ENCODE measurements around the gene MLLT1. TPM values are rescaled to one million over a fixed set of nuclear protein-coding genes. Genes with fewer than 3 reads are reported as not detected.

The MLLT1 gene
- polyA plus RNA-seq, 1 donor from 2014 or later = 1.7 TPM

DNA sequence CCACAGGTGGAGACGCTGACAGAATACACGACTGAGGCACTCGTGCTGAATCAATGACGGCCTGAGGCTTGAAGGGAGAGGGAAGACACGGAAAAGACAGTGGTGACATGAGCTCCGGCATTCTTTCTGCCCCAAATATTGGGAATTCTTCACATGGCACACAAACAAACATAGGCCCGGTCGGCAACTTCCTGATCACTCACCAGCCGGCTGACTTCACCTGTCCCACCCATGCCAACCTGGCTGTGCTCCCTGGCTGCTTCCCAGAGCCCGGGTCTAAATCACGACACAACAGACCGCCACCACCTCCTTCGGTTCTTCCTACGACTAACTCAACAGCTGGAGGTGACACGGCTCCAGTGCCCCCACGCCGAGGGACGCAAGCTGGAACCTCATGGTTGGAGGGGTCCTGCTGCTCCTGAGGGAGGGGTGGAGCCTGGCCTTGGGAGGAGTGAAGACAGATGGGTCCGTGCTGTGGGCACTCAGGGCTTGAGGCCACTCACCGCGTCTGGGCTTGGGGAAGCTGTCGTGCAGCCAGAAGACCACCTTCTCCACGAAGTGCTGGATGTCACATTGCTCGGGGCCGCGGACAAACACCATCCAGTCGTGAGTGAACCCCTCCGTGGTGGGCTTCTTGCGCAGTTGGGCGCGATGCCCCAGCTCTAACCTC lies 9.6 kb downstream of the MLLT1 start:
- no peaks in the 10 kb centered on the region for H3K9me3 Mint-ChIP-seq
- peaks cover 0 to 8% (median 6%) of the 10 kb centered on the region in 3 donors for H3K4me1 Mint-ChIP-seq
- peak overlapping the region in 1 of 3 donors; percentile 80 for H3K27ac Mint-ChIP-seq
- peaks cover 3% of the 10 kb centered on the region for H3K36me3 Mint-ChIP-seq
- H3K27me3 Mint-ChIP-seq = no peaks in the 10 kb centered on the region
- no peak overlapping the region for H3K4me3 Mint-ChIP-seq

DNA sequence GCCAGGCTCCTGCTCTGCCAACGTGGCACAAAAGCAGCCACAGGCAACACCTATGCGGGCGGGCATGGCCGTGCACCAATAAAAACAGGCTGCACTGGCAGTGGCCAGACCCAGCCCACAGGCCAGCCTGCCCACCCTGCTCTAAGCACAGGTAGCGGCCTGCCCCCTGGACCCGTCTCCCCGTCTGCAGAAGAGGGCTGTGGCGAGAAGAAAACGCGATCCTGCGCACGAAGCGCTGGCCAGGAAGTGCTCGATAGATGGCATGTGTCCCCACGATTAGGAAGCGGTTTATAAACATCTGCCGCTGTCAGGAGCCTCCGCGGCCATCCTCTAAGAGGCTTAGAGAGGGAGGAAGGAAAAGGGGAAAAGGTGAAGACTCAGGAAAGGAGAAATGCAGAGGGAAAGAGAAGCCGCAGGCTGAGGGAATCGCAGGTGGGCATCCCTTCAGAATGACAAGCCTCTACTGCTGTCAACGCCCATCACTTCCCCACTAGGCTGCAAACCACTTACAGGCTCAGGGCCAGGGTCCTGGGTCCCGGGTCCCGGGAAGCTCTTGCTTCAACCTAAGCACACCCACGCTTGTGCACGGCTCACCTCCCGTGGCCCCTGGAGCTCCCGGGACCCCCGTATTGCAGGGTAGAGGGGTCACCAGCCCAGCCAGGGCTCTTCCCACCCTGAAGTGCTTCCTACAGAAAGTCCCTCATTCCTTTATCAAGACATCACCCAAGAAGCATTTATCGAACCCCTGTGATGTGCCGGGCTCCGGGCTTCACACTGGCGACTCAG lies 10.5 kb downstream of the MLLT1 start:
- Mint-ChIP-seq H3K9me3 (no peaks in the 10 kb centered on the region), H3K27ac (peak overlapping the region in 1 of 3 donors; percentile 43), H3K4me3 (no peak overlapping the region), H3K4me1 (peaks cover 0 to 8% (median 6%) of the 10 kb centered on the region in 3 donors), H3K36me3 (peaks cover 5% of the 10 kb centered on the region), H3K27me3 (no peaks in the 10 kb centered on the region)

DNA sequence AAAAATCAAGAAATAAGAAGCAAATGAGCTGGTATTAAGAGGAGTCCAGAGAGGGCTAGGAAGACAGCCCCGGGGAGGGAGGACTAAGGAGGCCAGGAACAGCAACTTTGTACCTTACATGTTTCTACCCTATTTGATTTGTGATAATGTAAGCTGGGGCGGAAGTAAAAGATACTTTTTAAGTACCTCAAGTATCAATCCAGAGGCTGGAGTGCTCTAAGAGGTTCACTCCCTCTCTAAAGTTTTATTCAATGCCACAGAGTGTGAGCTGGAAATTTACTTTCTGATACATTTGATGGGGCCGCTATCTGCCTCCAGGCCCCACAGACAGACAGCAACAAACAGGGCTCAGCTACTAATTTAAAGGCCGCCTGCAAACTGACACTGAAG lies 11.4 kb downstream of the MLLT1 start:
- H3K9me3 Mint-ChIP-seq = no peaks in the 10 kb centered on the region
- H3K36me3 Mint-ChIP-seq = peaks cover 5% of the 10 kb centered on the region
- peak overlapping the region in 1 of 3 donors; percentile 1 for H3K27ac Mint-ChIP-seq
- H3K4me1 Mint-ChIP-seq = peaks cover 0 to 7% (median 6%) of the 10 kb centered on the region in 3 donors
- no peaks in the 10 kb centered on the region for H3K27me3 Mint-ChIP-seq
- no peak overlapping the region for H3K4me3 Mint-ChIP-seq

DNA sequence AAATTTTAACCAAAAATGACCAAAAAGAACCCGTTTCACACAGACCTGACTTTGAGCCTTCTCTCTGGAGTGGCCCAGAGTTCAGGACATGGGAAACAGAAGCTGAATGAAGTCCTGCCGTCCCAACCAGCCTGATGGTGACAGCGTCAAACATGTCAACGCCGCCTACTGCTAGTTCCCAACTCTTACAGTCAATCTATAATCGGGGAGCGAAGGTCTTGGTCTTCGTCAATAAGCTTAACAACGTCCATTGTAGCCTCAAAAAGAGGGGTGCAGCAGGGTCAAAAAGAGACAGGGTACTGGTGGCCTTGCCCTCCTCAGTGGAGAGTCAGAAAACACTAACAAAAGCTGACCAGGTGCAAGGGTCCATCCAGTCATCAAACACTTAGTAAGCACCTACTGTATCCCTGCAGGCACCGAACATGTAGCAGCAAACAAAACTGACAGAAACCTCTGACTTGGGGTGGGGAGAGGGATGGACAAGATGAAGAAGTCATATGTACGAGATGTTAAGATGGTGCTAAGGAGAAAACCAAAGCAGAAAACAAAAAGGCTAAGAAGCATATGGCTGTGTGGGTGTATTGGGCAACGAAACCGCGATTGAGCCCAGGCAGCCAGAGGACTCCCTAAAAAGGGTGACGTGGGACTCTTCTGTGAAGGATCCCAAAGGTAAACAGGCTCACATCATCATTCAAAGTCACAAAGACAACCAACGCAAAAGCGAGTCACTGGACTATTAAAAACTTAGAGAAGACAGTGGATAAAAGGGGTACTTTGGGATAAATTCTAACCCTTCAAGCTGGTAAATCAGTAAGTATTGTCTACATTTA lies 12.0 kb downstream of the MLLT1 start:
- Mint-ChIP-seq H3K9me3 (no peaks in the 10 kb centered on the region), H3K27ac (peak overlapping the region in 2 of 3 donors; percentile 1 to 71)

DNA sequence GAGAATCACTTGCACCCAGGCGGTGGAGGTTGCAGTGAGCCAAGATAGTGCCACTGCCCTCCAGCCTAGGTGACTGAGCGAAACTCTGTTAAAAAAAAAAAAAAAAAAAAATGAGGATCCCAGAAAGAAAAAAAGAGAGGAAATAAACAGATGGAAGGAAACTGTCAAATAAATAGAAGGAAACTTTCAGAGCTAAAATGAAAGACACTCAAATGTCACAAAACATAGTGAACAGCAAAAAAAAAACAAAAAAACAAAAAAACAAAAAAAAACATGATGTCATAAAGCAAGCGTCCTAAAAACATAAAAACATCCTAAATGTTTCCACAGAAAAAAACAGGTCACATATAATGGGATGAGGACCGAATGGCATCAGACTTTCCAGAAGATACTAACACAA lies 15.0 kb downstream of the MLLT1 start:
- H3K9me3 Mint-ChIP-seq = no peaks in the 10 kb centered on the region
- no peaks in the 10 kb centered on the region for H3K27me3 Mint-ChIP-seq
- no peak overlapping the region for H3K4me3 Mint-ChIP-seq
- no peak overlapping the region for H3K27ac Mint-ChIP-seq
- peaks cover 5% of the 10 kb centered on the region for H3K36me3 Mint-ChIP-seq
- H3K4me1 Mint-ChIP-seq = peaks cover 0 to 2% (median 1%) of the 10 kb centered on the region in 3 donors

More for the DNA sequence above, 12.0 kb downstream of the MLLT1 start:
- H3K36me3 Mint-ChIP-seq = peaks cover 5% of the 10 kb centered on the region
- H3K4me1 Mint-ChIP-seq = peaks cover 0 to 8% (median 6%) of the 10 kb centered on the region in 3 donors
- H3K4me3 Mint-ChIP-seq = no peak overlapping the region
- no peaks in the 10 kb centered on the region for H3K27me3 Mint-ChIP-seq

DNA sequence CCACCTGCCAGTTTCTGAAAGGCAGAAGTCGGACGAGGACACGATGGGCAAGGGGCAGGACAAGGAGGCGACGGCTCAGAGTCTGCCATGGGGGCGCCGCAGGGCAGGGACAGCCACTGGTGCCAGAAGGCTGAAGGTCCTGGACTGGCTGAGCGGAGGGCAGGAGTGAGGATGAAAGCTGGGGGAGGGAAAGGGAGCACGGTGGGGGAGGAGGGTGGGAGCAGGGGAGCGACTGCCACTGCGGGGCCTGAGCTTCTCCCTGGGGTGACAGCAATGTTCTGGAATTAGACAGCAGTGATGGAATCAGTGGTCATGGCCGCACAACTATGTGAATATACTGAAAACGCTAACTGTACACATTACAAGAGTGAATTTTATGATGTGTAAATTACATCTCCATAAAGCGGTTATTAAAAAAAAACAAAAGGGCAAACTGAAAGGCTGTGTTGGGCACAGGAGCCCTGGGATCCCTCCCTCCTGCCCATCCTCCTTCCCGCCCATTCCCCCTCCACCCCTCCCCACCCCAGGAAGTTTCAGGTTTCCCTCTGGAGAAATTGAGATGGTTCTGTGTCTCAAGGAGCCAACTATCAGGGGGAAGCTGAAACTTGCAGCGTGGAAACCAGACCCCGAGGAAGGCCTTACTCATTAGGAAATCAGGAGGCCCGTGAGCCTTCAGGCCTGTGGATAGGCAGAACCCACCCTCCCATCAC lies 15.9 kb downstream of the MLLT1 start:
- no peaks in the 10 kb centered on the region for H3K27me3 Mint-ChIP-seq
- H3K4me1 Mint-ChIP-seq = peaks cover 2 to 8% (median 2%) of the 10 kb centered on the region in 3 donors
- H3K9me3 Mint-ChIP-seq = no peaks in the 10 kb centered on the region
- H3K4me3 Mint-ChIP-seq = no peak overlapping the region
- H3K36me3 Mint-ChIP-seq = peaks cover 5% of the 10 kb centered on the region
- H3K27ac Mint-ChIP-seq = no peak overlapping the region

DNA sequence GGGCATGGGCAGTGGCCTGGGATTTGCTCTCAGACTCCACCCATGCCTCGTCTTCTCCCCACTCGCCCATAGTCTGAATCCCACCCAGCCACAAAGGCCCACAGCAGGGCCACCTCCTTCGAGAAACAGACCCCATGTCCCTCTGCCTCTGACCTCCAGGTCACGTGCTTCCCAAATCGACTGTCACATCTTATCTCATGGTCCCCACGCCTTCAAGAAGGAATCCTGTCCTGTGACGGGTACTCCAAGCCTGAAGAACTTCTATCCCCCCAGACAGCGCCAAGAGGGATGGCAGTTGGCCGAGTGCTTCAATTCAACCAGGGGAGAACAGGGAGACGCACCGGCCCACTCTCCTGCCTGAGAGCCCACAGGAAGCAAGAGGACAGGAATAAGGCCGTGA lies 16.5 kb downstream of the MLLT1 start:
- H3K4me3 Mint-ChIP-seq = no peak overlapping the region

DNA sequence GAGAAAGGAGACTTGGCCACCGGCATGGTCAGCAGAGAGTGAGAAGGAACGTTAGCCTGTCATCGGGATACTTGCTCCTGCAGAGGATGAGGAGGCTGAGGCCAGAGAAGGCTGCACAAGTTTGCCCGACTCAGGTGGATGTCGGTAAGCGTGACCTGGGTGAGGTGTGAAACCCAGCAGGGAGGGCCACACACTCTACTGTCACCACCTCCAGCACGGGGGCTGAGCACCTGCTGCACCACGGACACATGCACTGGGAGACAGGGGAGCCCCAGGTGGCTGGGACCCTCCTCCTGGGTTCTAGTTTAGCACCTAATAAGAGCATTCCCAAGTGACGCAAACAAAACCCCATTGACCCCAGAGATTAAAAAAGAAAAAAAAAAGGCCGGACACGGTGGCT lies 17.3 kb downstream of the MLLT1 start:
- no peak overlapping the region for H3K27ac Mint-ChIP-seq
- H3K9me3 Mint-ChIP-seq = no peaks in the 10 kb centered on the region
- no peak overlapping the region for H3K4me3 Mint-ChIP-seq
- peaks cover 12% of the 10 kb centered on the region for H3K36me3 Mint-ChIP-seq
- H3K27me3 Mint-ChIP-seq = no peaks in the 10 kb centered on the region
- peaks cover 11 to 19% (median 16%) of the 10 kb centered on the region in 3 donors for H3K4me1 Mint-ChIP-seq

More for the DNA sequence above, 16.5 kb downstream of the MLLT1 start:
- H3K9me3 Mint-ChIP-seq = no peaks in the 10 kb centered on the region
- no peak overlapping the region for H3K27ac Mint-ChIP-seq
- H3K4me1 Mint-ChIP-seq = peaks cover 3 to 11% (median 8%) of the 10 kb centered on the region in 3 donors
- H3K36me3 Mint-ChIP-seq = peaks cover 11% of the 10 kb centered on the region
- no peaks in the 10 kb centered on the region for H3K27me3 Mint-ChIP-seq

DNA sequence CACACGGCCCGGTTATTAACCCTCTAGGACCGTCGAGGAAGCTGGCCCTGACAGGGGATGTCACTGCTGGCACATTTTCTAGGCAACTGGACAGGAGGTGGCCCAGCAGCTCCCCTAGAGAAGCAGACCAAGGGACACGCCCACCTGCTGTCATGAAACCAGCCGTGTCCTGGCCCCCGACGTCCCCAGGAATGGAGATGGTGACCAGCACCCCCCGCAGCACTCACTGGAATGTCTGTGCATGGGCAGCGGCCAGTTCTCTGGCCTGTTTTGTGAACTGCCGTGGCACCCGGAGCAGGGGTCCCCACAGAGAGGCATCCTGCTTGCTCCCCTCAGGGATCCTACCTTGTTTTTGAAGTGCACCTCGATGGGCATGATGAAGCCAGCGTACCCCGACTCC lies 17.9 kb downstream of the MLLT1 start:
- H3K4me3 Mint-ChIP-seq = no peak overlapping the region
- H3K36me3 Mint-ChIP-seq = peaks cover 17% of the 10 kb centered on the region
- H3K9me3 Mint-ChIP-seq = no peaks in the 10 kb centered on the region
- no peak overlapping the region for H3K27ac Mint-ChIP-seq
- H3K4me1 Mint-ChIP-seq = peaks cover 14 to 22% (median 20%) of the 10 kb centered on the region in 3 donors
- H3K27me3 Mint-ChIP-seq = no peaks in the 10 kb centered on the region

DNA sequence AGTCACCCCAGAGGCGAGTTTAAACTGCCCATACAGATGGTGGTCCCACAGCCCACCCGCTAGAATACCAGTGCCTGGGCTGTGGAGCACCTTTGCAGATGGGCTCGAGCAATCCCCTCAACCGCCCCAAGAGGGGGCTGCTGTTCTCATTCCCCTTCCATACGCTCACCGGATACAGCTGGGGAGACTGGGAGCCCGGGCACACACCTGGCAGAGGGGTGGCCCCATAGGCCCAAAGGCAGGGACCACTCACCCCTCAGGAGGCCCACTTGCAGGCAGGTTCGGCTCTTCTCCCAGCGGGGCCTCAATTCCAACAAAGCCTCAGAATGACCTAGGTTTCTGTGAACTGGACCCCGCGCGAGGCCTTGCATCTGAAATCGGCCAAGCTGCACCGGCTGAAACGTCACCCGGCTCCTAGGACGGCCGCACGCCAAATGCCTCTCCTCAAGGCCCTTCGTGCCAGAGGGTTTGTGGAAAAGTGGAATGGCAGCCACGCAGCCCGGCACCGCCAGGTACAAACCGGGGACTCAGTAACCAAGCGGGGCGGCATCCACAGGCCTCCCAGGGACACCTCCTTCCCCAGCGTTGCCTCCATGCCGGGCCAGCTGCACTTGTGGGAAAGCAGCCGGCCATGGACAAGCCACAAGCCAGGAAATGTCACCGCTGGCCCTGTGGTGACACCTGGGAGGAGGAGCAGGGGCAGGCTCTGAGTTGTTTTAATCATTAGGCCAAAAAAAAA lies 18.7 kb downstream of the MLLT1 start:
- H3K27ac Mint-ChIP-seq = no peak overlapping the region
- H3K27me3 Mint-ChIP-seq = no peaks in the 10 kb centered on the region
- H3K9me3 Mint-ChIP-seq = no peaks in the 10 kb centered on the region
- peaks cover 17 to 23% (median 23%) of the 10 kb centered on the region in 3 donors for H3K4me1 Mint-ChIP-seq
- H3K36me3 Mint-ChIP-seq = peaks cover 20% of the 10 kb centered on the region
- H3K4me3 Mint-ChIP-seq = no peak overlapping the region

DNA sequence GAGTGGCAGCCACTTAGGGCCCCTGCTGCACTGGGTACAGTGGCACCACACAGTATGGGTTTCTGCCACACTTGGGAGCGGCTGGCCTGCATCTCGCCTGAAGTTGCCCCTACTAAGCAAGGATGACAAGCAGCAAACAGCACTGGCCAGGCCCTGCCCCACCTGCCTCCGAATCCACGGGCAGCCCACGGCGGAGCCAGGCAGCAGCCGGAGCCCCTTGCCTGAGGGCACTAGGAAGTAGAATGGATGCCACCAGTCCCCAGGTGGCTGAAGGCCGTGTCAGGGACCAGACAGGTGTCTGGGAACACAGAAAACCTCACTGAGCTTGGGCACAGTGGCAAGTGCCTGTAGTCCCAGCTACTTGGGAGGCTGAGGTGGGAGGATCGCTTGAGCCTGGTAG lies 19.4 kb downstream of the MLLT1 start:
- no peaks in the 10 kb centered on the region for H3K27me3 Mint-ChIP-seq
- H3K36me3 Mint-ChIP-seq = peaks cover 20% of the 10 kb centered on the region
- no peak overlapping the region for H3K27ac Mint-ChIP-seq
- H3K4me3 Mint-ChIP-seq = no peak overlapping the region
- H3K4me1 Mint-ChIP-seq = peaks cover 17 to 23% (median 23%) of the 10 kb centered on the region in 3 donors
- no peaks in the 10 kb centered on the region for H3K9me3 Mint-ChIP-seq

DNA sequence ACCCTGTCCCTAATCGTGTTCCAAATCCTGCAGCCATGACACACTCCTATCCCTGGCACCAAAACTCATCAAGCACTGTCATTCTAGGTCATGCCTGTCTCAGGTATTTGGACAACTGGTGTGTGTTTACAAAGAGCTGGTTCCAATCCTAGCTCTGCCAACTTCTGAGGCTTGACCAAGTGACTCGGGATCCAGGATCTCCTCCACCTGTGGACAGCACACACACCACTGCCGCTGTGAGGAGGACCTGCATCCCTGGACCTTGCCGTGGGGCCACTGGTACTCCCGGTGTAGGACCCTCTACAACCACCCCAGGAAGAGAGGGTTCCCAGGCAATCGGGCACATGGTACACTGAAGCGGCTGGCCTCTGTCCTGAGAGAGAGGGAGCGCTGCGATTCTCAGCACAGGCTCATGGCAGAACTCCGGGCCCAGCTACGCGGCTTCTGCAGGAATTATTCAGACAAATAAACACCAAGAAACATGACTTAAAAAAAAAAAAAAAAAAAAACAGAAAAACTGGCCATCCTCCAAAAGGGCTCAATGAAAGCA lies 20.4 kb downstream of the MLLT1 start:
- Mint-ChIP-seq H3K4me3 (no peak overlapping the region), H3K9me3 (no peaks in the 10 kb centered on the region), H3K36me3 (peaks cover 26% of the 10 kb centered on the region), H3K27me3 (no peaks in the 10 kb centered on the region), H3K27ac (no peak overlapping the region), H3K4me1 (peaks cover 20 to 25% (median 23%) of the 10 kb centered on the region in 3 donors)

DNA sequence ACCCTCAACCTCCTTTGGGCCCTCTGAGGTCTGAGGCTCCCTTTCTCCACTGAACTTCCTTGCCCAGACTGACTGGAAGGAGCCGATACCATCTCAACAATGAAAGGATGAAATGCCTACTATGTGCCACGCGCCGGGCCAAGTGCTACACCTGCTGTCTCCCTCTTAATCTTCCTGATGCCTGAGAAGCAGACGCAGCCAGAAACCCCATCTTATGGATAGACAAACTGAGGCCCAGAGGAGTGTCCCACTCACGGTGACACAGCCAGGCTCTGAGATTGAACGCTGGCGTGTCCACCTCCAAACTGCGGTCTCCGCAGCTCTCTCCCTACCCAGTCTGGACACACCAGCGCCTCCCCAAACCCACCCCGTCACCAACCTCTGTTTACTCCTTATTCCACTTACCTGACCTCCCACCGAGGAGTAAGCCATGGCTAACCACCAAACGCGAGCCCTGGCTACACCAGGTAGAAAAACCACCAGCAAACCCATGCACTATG lies 20.9 kb downstream of the MLLT1 start:
- Mint-ChIP-seq H3K27me3 (no peaks in the 10 kb centered on the region), H3K9me3 (no peaks in the 10 kb centered on the region), H3K27ac (no peak overlapping the region), H3K4me3 (peak overlapping the region in 2 of 4 donors; percentile 55 to 59), H3K36me3 (peaks cover 25% of the 10 kb centered on the region), H3K4me1 (peaks cover 20 to 25% (median 23%) of the 10 kb centered on the region in 3 donors)
